Activated CD4-positive, alpha-beta T cell treated with anti-CD3 and anti-CD28 coated beads, Interleukin-2, amount 10 ng/mL, durations not matched to agents 7 days and 5 days (primary cell): ENCODE data around the gene MCTP1. TPM values are rescaled to one million over a fixed set of nuclear protein-coding genes. Genes with fewer than 3 reads are reported as not detected.
"Not testable (repeated sequence)": the region's sequence is repeated elsewhere in the genome, so short reads cannot be mapped to it uniquely, and the experiment has no call there.

Experiments used
- CTCF ChIA-PET: fragments of 350-600 bp; sonication (Branson Sonifier 250); formaldehyde crosslinking; loops from one replicate; lab custom pipeline; 2021; ENCODE audit warnings: antibody characterized with exemption; lab: Charles Lee
- POLR2A ChIA-PET: fragments of 350-600 bp; sonication (Branson Sonifier 250); formaldehyde crosslinking; loops from one replicate; lab custom pipeline; 2021; ENCODE audit warnings: antibody characterized with exemption; lab: Charles Lee
- DNase-seq: peaks from one replicate; pipeline ENCODE4 v3.0.0-alpha.2; 2020
- H3K27ac Mint-ChIP-seq: one replicate; pipeline ENCODE4 v1.8.0; 2021; ENCODE audit warnings: mild to moderate bottlenecking, moderate library complexity, mixed read lengths
- H3K27me3 Mint-ChIP-seq: one replicate; pipeline ENCODE4 v1.8.0; 2021; ENCODE audit warnings: mixed read lengths
- H3K36me3 Mint-ChIP-seq: one replicate; pipeline ENCODE4 v1.8.0; 2021; ENCODE audit warnings: low read depth, mixed read lengths
- H3K4me1 Mint-ChIP-seq: one replicate; pipeline ENCODE4 v1.8.0; 2021; ENCODE audit warnings: mixed read lengths
- H3K4me3 Mint-ChIP-seq: one replicate; pipeline ENCODE4 v1.8.0; 2021; ENCODE audit warnings: mild to moderate bottlenecking, moderate library complexity, mixed read lengths
- H3K9me3 Mint-ChIP-seq: one replicate; pipeline ENCODE4 v1.8.0; 2021; ENCODE audit warnings: mixed read lengths
- total RNA-seq, 2 experiments: library from RNA; stranded (reverse); gene quantifications; one replicate each; pipeline ENCODE4 v1.2.3, GENCODE V29; 2021

Gene MCTP1
- total RNA-seq, 2 experiments from 2014 or later = 0.08 TPM; not detected in 1

GRCh38 chr5:94968507-94969095 is 316.3 kb downstream of the MCTP1 start:
- H3K9me3 Mint-ChIP-seq = no peaks in the 10 kb centered on the region
- no peak overlapping the region for H3K4me3 Mint-ChIP-seq
- H3K36me3 Mint-ChIP-seq = no peaks in the 10 kb centered on the region
- ChIA-PET POLR2A (interaction anchor here (0.6 kb wide), 1 partner anchor 223 kb away, joined by 3 read pairs; no protein-coding TSS in a partner anchor), CTCF (no interaction called here)
- no peaks in the 10 kb centered on the region for H3K27me3 Mint-ChIP-seq
- peak; percentile 50 for DNase-seq
- no peak overlapping the region for H3K27ac Mint-ChIP-seq
- no peaks in the 10 kb centered on the region for H3K4me1 Mint-ChIP-seq

GRCh38 chr5:94967525-94967924 is 317.4 kb downstream of the MCTP1 start:
- no peaks in the 10 kb centered on the region for H3K4me1 Mint-ChIP-seq
- H3K36me3 Mint-ChIP-seq = no peaks in the 10 kb centered on the region
- H3K27ac Mint-ChIP-seq = no peak overlapping the region
- no peak overlapping the region for H3K4me3 Mint-ChIP-seq
- POLR2A ChIA-PET = no interaction called here
- CTCF ChIA-PET = no interaction called here
- DNase-seq = no peak
- H3K27me3 Mint-ChIP-seq = no peaks in the 10 kb centered on the region
- H3K9me3 Mint-ChIP-seq = no peaks in the 10 kb centered on the region

GRCh38 chr5:94959279-94959678 is 325.6 kb downstream of the MCTP1 start:
- POLR2A ChIA-PET, H3K36me3 Mint-ChIP-seq, H3K4me3 Mint-ChIP-seq, H3K27me3 Mint-ChIP-seq, H3K27ac Mint-ChIP-seq, CTCF ChIA-PET, H3K9me3 Mint-ChIP-seq, DNase-seq, H3K4me1 Mint-ChIP-seq: not testable (repeated sequence)

- H3K4me3 Mint-ChIP-seq = no peak overlapping the region
- no peak for DNase-seq
- POLR2A ChIA-PET = no interaction called here
- no peaks in the 10 kb centered on the region for H3K27me3 Mint-ChIP-seq
- no peak overlapping the region for H3K27ac Mint-ChIP-seq
- CTCF ChIA-PET = no interaction called here
- no peaks in the 10 kb centered on the region for H3K4me1 Mint-ChIP-seq
- no peaks in the 10 kb centered on the region for H3K9me3 Mint-ChIP-seq
- no peaks in the 10 kb centered on the region for H3K36me3 Mint-ChIP-seq
Measured at GRCh38 chr5:94945656-94946055, 339.2 kb downstream of the MCTP1 start.

- POLR2A ChIA-PET = no interaction called here
- no peak for DNase-seq
- H3K27me3 Mint-ChIP-seq = no peaks in the 10 kb centered on the region
- H3K27ac Mint-ChIP-seq = no peak overlapping the region
- H3K4me1 Mint-ChIP-seq = no peaks in the 10 kb centered on the region
- H3K9me3 Mint-ChIP-seq = no peaks in the 10 kb centered on the region
- CTCF ChIA-PET = interaction anchor here (0.7 kb wide), 1 partner anchor 1185 kb away, joined by 3 read pairs; no protein-coding TSS in a partner anchor
- no peaks in the 10 kb centered on the region for H3K36me3 Mint-ChIP-seq
- H3K4me3 Mint-ChIP-seq = no peak overlapping the region
Measured at GRCh38 chr5:94944160-94944559, 340.7 kb downstream of the MCTP1 start.

GRCh38 chr5:94941122-94941755 is 343.7 kb downstream of the MCTP1 start:
- ChIA-PET CTCF (no interaction called here), POLR2A (no interaction called here)
- Mint-ChIP-seq H3K36me3 (no peaks in the 10 kb centered on the region), H3K4me3 (no peak overlapping the region), H3K9me3 (no peaks in the 10 kb centered on the region), H3K27me3 (no peaks in the 10 kb centered on the region), H3K4me1 (no peaks in the 10 kb centered on the region), H3K27ac (no peak overlapping the region)
- DNase-seq = no peak

GRCh38 chr5:94932259-94932658 is 352.6 kb downstream of the MCTP1 start:
- POLR2A ChIA-PET = no interaction called here
- Mint-ChIP-seq H3K9me3 (no peaks in the 10 kb centered on the region), H3K4me3 (no peak overlapping the region), H3K4me1 (no peaks in the 10 kb centered on the region), H3K27me3 (peaks cover 3% of the 10 kb centered on the region), H3K27ac (no peak overlapping the region), H3K36me3 (no peaks in the 10 kb centered on the region)
- CTCF ChIA-PET = no interaction called here
- DNase-seq = no peak

GRCh38 chr5:94928891-94929290 is 356.0 kb downstream of the MCTP1 start:
- Mint-ChIP-seq H3K36me3 (no peaks in the 10 kb centered on the region), H3K27ac (no peak overlapping the region), H3K27me3 (peaks cover 3% of the 10 kb centered on the region), H3K4me1 (no peaks in the 10 kb centered on the region), H3K4me3 (no peak overlapping the region), H3K9me3 (no peaks in the 10 kb centered on the region)
- ChIA-PET POLR2A (no interaction called here), CTCF (no interaction called here)
- DNase-seq = no peak

GRCh38 chr5:94920570-94920969 is 364.3 kb downstream of the MCTP1 start:
- H3K27me3 Mint-ChIP-seq = no peaks in the 10 kb centered on the region
- POLR2A ChIA-PET = no interaction called here
- no peaks in the 10 kb centered on the region for H3K9me3 Mint-ChIP-seq
- H3K4me1 Mint-ChIP-seq = no peaks in the 10 kb centered on the region
- no peaks in the 10 kb centered on the region for H3K36me3 Mint-ChIP-seq
- H3K27ac Mint-ChIP-seq = no peak overlapping the region
- DNase-seq = no peak
- H3K4me3 Mint-ChIP-seq = no peak overlapping the region
- CTCF ChIA-PET = no interaction called here

- H3K9me3 Mint-ChIP-seq = no peaks in the 10 kb centered on the region
- H3K4me3 Mint-ChIP-seq = no peak overlapping the region
- H3K4me1 Mint-ChIP-seq = no peaks in the 10 kb centered on the region
- H3K27me3 Mint-ChIP-seq = peaks cover 4% of the 10 kb centered on the region
- no peak for DNase-seq
- POLR2A ChIA-PET = interaction anchor here (0.6 kb wide), 1 partner anchor 299 kb away, joined by 4 read pairs; no protein-coding TSS in a partner anchor
- no peak overlapping the region for H3K27ac Mint-ChIP-seq
- no peaks in the 10 kb centered on the region for H3K36me3 Mint-ChIP-seq
- CTCF ChIA-PET = no interaction called here
Measured at GRCh38 chr5:94916619-94917018, 368.3 kb downstream of the MCTP1 start.

GRCh38 chr5:94911276-94911675 is 373.6 kb downstream of the MCTP1 start:
- H3K27me3 Mint-ChIP-seq = peaks cover 4% of the 10 kb centered on the region
- no peak for DNase-seq
- H3K9me3 Mint-ChIP-seq = no peaks in the 10 kb centered on the region
- CTCF ChIA-PET = no interaction called here
- no peak overlapping the region for H3K4me3 Mint-ChIP-seq
- POLR2A ChIA-PET = no interaction called here
- no peaks in the 10 kb centered on the region for H3K36me3 Mint-ChIP-seq
- H3K27ac Mint-ChIP-seq = no peak overlapping the region
- H3K4me1 Mint-ChIP-seq = no peaks in the 10 kb centered on the region

- no peaks in the 10 kb centered on the region for H3K36me3 Mint-ChIP-seq
- ChIA-PET CTCF (no interaction called here), POLR2A (no interaction called here)
- peaks cover 4% of the 10 kb centered on the region for H3K27me3 Mint-ChIP-seq
- no peaks in the 10 kb centered on the region for H3K9me3 Mint-ChIP-seq
- H3K27ac Mint-ChIP-seq = no peak overlapping the region
- no peak overlapping the region for H3K4me3 Mint-ChIP-seq
- DNase-seq = no peak
- H3K4me1 Mint-ChIP-seq = no peaks in the 10 kb centered on the region
Measured at GRCh38 chr5:94910721-94911120, 374.2 kb downstream of the MCTP1 start.

- POLR2A ChIA-PET = no interaction called here
- H3K27ac Mint-ChIP-seq = no peak overlapping the region
- CTCF ChIA-PET = interaction anchor here (1.4 kb wide), 1 partner anchor 15 kb away, joined by 4 read pairs; no protein-coding TSS in a partner anchor
- no peaks in the 10 kb centered on the region for H3K36me3 Mint-ChIP-seq
- no peaks in the 10 kb centered on the region for H3K9me3 Mint-ChIP-seq
- no peak for DNase-seq
- H3K4me1 Mint-ChIP-seq = no peaks in the 10 kb centered on the region
- H3K27me3 Mint-ChIP-seq = no peaks in the 10 kb centered on the region
- no peak overlapping the region for H3K4me3 Mint-ChIP-seq
Measured at GRCh38 chr5:94908889-94909480, 375.9 kb downstream of the MCTP1 start.
